Ureter (tissue), 1 donor: Measurements from ENCODE around the gene AARS2. TPM values are rescaled to one million over a fixed set of nuclear protein-coding genes. Genes with fewer than 3 reads are reported as not detected.

Source experiments
- DNase-seq: peaks from one replicate; pipeline ENCODE4 v3.0.0-alpha.2; 2020; ENCODE audit warnings: low spot score
- total RNA-seq: library from RNA; stranded (reverse); gene quantifications from one replicate; pipeline ENCODE4 v1.2.4, GENCODE V29; 2023
- donor health status: DM: yes; HTN: yes; CAD: no.

The AARS2 gene
- total RNA-seq, 1 donor from 2014 or later, result 17.4 TPM

- DNase-seq, result no peak
These were observed 12.8 kb downstream of the AARS2 start for GRCh38 chr6:44300292-44300823.

- no peak for DNase-seq
These were observed 14.3 kb downstream of the AARS2 start for GRCh38 chr6:44298864-44299263.

GRCh38 chr6:44298055-44298803 is 14.9 kb downstream of the AARS2 start:
- no peak for DNase-seq

GRCh38 chr6:44297063-44298038 is 15.8 kb downstream of the AARS2 start:
- no peak for DNase-seq

- DNase-seq, result no peak
These were observed 18.0 kb downstream of the AARS2 start for GRCh38 chr6:44294832-44295791.

- no peak for DNase-seq
These were observed 20.3 kb downstream of the AARS2 start for GRCh38 chr6:44292661-44293365.

GRCh38 chr6:44291841-44292240 is 21.3 kb downstream of the AARS2 start:
- no peak for DNase-seq

- no peak for DNase-seq
These were observed 23.4 kb downstream of the AARS2 start for GRCh38 chr6:44289726-44290260.

- DNase-seq, result no peak
These were observed 26.4 kb downstream of the AARS2 start for GRCh38 chr6:44286747-44287146.

- DNase-seq, result no peak
These were observed 26.9 kb downstream of the AARS2 start for GRCh38 chr6:44286285-44286565.

GRCh38 chr6:44285552-44286284 is 27.4 kb downstream of the AARS2 start:
- DNase-seq, result no peak

- DNase-seq, result no peak
These were observed 28.3 kb downstream of the AARS2 start for GRCh38 chr6:44284867-44285266.

GRCh38 chr6:44284121-44284520 is 29.0 kb downstream of the AARS2 start:
- DNase-seq, result no peak

GRCh38 chr6:44278774-44279697 is 34.1 kb downstream of the AARS2 start:
- DNase-seq, result no peak

- DNase-seq, result no peak
These were observed 34.8 kb downstream of the AARS2 start for GRCh38 chr6:44278315-44278714.

GRCh38 chr6:44277763-44278162 is 35.4 kb downstream of the AARS2 start:
- DNase-seq, result no peak

GRCh38 chr6:44276667-44277640 is 36.2 kb downstream of the AARS2 start:
- no peak for DNase-seq
